ENCODE data around the gene HLA-B.

HLA-B gene

DNA sequence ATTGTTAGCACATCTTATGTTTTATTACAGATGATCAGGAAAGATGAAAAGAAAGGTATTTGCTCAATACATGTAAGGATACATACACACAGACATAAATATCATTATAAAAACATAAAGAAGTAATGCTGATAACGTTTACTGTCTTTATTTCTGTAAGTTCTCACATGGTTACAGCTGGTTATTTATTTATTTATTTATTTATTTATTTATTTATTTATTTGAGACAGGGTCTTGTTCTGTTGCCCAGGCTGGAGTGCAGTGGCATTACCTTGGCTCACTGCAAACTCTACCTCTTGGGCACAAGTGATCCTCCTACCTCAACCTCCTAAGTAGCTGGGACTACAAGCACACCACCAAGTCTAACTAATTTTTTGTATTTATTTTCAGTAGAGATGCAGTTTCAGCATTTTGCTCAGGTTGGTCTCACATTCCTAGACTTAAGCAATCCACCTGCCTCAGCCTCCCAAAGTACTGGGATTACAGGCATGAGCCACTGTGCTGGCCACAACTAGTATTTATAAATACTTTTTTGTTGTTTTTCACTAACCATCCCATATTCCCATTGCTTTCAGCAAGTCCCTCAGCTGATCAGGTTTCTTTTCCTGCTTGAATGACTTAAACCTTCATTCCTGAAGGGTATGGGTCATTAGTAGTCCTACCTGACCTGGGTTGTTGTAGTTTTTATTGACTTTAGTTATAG, 35.8 kb downstream of the HLA-B start:
- CTCF ChIA-PET, result no interaction called here
- no peak for TF ChIP-seq FOXM1 (IDR thresholded peaks at IDR 0.05; ENCODE audit: borderline replicate concordance)
- no peak for TF ChIP-seq SP1 (IDR thresholded peaks at IDR 0.05)
- no peak for TF ChIP-seq SUZ12 (IDR thresholded peaks at IDR 0.05)
- no peak for TF ChIP-seq CTBP1 (IDR thresholded peaks at IDR 0.05; ENCODE audit: borderline replicate concordance)
- no peak for TF ChIP-seq ARNT (IDR thresholded peaks at IDR 0.05)
- TF ChIP-seq L3MBTL2 (conservative IDR thresholded peaks at IDR 0.05), result no peak
- TF ChIP-seq FOXK2 (IDR thresholded peaks at IDR 0.05), result no peak
- TF ChIP-seq, protein P1, sequence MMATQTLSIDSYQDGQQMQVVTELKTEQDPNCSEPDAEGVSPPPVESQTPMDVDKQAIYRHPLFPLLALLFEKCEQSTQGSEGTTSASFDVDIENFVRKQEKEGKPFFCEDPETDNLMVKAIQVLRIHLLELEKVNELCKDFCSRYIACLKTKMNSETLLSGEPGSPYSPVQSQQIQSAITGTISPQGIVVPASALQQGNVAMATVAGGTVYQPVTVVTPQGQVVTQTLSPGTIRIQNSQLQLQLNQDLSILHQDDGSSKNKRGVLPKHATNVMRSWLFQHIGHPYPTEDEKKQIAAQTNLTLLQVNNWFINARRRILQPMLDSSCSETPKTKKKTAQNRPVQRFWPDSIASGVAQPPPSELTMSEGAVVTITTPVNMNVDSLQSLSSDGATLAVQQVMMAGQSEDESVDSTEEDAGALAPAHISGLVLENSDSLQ (IDR thresholded peaks at IDR 0.05), result no peak
- TF ChIP-seq LEF1 (IDR thresholded peaks at IDR 0.05; ENCODE audit: borderline replicate concordance), result no peak
- no peak for TF ChIP-seq ZNF384 (IDR thresholded peaks at IDR 0.05)
- TF ChIP-seq BHLHE40 (IDR thresholded peaks at IDR 0.05; ENCODE audit: borderline replicate concordance), result no peak
- no peak for TF ChIP-seq TARDBP (IDR thresholded peaks at IDR 0.05)
- no peak for TF ChIP-seq HDGF (IDR thresholded peaks at IDR 0.05; ENCODE audit: borderline replicate concordance)
- no peak for TF ChIP-seq NFRKB (IDR thresholded peaks at IDR 0.05)
- no peak for TF ChIP-seq FOXA1 (IDR thresholded peaks at IDR 0.05)
- TF ChIP-seq ELF4 (IDR thresholded peaks at IDR 0.05), result no peak
- no peak for DNase-seq (ENCODE audit: extremely low spot score)
- POLR2A ChIA-PET, result no interaction called here

DNA sequence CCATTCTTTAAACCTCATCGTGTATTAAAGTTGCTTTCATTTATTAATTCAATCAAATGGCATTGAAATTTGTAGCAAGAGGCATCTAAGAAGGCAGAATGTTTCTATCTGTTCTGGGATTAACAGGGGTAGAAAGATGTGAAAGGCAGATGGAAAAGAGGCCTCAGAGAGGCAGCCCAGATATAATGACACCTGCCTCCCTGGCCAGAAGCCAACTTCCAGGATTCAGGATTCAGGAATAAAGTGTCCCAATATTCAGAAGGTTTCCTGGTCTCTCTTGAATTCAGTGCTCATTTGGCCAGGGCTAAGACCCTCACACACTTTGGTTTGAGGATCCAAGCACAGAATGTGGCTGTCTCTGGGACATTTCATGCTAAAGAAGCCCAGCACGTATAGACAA, 39.9 kb downstream of the HLA-B start:
- CTCF ChIA-PET, result no interaction called here
- POLR2A ChIA-PET, result no interaction called here
- DNase-seq (ENCODE audit: extremely low spot score), result no peak
- TF ChIP-seq ELF4 (IDR thresholded peaks at IDR 0.05) (no peak), FOXA1 (IDR thresholded peaks at IDR 0.05) (no peak)

DNA sequence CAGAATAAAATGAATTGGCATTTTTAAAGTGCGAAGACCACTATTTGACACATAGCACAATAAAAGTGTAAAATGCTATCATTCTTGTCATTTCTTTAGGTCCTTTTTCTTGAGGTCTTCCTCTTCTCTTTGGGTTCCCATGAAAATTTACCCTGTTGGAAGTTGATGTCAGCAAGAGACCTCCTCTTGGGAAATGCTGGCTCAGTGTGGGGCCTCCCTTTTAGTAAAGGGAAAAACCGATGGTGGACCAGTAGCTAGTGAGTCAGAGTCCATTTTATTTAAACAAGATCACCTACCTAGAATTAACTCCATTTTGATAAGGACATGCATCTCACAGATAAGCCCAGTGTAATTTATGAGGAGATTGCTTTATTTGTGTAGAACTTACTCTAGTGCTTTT, 47.3 kb downstream of the HLA-B start:
- ChIA-PET POLR2A (no interaction called here), CTCF (no interaction called here)
- DNase-seq (ENCODE audit: extremely low spot score), result no peak
- TF ChIP-seq LEF1 (IDR thresholded peaks at IDR 0.05; ENCODE audit: borderline replicate concordance) (no peak), HDGF (IDR thresholded peaks at IDR 0.05; ENCODE audit: borderline replicate concordance) (no peak), FOXM1 (IDR thresholded peaks at IDR 0.05; ENCODE audit: borderline replicate concordance) (no peak), TARDBP (IDR thresholded peaks at IDR 0.05) (no peak), SP1 (IDR thresholded peaks at IDR 0.05) (no peak), ARNT (IDR thresholded peaks at IDR 0.05) (no peak), ZNF384 (IDR thresholded peaks at IDR 0.05) (no peak), SUZ12 (IDR thresholded peaks at IDR 0.05) (no peak)

DNA sequence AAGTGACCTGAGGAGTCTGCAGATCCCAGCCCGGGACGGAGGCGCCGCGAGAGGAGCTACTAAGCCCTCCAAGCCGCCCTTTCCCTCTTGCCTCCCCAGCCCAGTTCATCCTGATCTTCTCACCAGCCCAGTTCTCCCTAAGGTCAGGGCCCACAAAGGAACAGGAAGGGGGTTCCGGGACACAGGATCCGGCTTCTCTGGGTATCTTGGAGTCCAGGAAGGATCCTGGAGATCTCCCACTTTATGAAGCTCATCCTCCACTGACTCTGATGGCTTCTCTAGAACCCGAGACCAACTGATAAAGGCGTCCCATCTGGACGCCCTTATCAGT, 48.2 kb downstream of the HLA-B start:
- no peak for DNase-seq (ENCODE audit: extremely low spot score)
- no peak for TF ChIP-seq ZNF384 (IDR thresholded peaks at IDR 0.05)
- no peak for TF ChIP-seq SP1 (IDR thresholded peaks at IDR 0.05)
- TF ChIP-seq CTBP1 (IDR thresholded peaks at IDR 0.05; ENCODE audit: borderline replicate concordance), result no peak
- no peak for TF ChIP-seq FOXK2 (IDR thresholded peaks at IDR 0.05)
- TF ChIP-seq SUZ12 (IDR thresholded peaks at IDR 0.05), result no peak
- no peak for TF ChIP-seq BHLHE40 (IDR thresholded peaks at IDR 0.05; ENCODE audit: borderline replicate concordance)
- TF ChIP-seq, protein P1 (IDR thresholded peaks at IDR 0.05), result no peak
- CTCF ChIA-PET, result interaction anchor here (0.6 kb wide), 1 partner anchor 468 kb away, joined by 3 read pairs; no protein-coding TSS in a partner anchor
- POLR2A ChIA-PET, result no interaction called here

DNA sequence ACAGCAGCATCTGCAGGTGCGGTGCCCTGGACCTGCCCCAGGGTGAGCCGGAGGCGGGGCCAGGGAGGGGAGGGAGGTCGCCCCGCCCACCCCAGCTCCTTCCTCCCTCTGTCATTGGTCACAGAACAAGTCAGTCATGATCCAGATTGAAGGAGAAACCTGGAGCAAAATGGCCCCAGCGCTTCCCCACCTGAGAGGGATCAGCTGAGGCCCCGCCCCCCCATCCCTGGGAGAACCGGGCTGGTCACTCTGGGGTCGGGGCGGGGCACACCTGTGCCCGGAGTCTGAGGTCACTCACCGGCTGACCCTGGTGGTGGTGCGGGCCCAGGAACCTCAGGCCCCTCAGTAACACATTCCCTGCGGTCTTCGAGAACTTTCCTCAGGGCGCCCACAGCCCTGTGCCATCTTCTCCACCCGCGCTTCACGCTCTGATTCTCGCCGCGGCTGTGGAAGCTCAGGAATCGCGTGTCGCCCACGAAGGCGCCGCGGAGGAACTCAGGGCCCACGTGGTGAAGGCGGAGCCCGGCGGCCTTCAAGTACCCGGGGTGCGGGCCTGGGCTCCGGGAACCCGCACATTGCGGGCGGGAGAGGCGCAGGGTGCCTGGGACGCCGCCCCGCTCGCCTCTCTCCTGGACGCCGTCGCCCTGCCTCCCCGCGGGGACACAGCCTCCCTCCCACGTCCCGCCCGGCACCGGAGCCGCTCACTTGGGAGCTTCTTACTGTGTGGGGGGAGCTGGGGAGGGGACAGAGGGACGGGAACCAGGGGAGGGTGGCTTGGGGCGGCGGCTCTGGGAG, 48.7 kb downstream of the HLA-B start:
- POLR2A ChIA-PET, result no interaction called here
- no peak for TF ChIP-seq FOXA1 (IDR thresholded peaks at IDR 0.05)
- TF ChIP-seq, protein P1 (IDR thresholded peaks at IDR 0.05), result peak; percentile 45
- TF ChIP-seq ARNT (IDR thresholded peaks at IDR 0.05), result no peak
- DNase-seq (ENCODE audit: extremely low spot score), result no peak
- CTCF ChIA-PET, result interaction anchor here (0.6 kb wide), 1 partner anchor 467 kb away, joined by 3 read pairs; no protein-coding TSS in a partner anchor

DNA sequence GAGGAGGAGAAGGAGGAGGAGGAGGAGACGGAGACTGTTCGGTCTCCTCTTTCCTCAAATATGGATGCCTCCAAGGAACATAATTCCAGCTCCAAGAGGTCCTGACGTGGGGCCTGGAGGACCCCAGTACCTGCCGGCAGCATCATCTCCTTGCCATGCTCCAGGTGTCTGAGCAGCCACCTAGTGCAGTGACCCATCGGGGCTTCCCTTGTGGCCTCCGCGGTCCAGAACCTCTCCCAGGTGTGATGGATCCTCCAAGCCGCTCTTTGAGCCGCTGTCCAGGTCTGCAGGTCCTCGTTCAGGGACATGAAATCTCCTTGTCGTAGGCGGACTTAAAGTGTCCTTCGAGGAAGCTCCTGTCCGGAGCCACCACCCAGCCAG, 49.3 kb downstream of the HLA-B start:
- TF ChIP-seq L3MBTL2 (conservative IDR thresholded peaks at IDR 0.05) (no peak), TARDBP (IDR thresholded peaks at IDR 0.05) (no peak), ELF4 (IDR thresholded peaks at IDR 0.05) (no peak), FOXK2 (IDR thresholded peaks at IDR 0.05) (no peak), BHLHE40 (IDR thresholded peaks at IDR 0.05; ENCODE audit: borderline replicate concordance) (no peak)
- CTCF ChIA-PET, result no interaction called here
- no peak for DNase-seq (ENCODE audit: extremely low spot score)
- POLR2A ChIA-PET, result no interaction called here

DNA sequence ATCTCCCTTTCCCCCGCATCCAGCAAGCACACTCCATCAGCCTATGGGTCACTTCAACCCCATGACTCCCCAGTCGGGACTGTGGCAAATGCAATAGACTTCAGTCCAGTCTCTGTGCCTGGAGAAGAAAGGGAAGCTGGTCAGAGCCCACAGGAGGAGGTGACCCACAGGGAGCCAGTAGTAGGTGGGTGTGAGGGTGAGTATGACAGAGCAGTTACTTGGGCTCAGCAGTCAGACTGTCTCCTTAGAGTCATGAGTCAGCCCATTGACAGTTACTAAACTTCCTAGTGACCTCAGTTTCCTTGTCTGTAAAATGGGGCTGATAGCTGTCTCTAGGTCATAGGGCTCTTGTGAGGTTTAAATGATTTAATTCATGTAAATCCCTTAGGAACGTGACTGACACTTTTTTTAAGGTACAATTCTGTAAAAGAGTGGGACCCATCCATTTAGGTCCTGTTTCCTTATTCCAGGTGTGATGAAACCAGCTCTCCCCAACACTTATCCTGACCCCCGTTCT, 51.2 kb downstream of the HLA-B start:
- POLR2A ChIA-PET, result no interaction called here
- CTCF ChIA-PET, result no interaction called here
- TF ChIP-seq ZNF384 (IDR thresholded peaks at IDR 0.05) (no peak), FOXK2 (IDR thresholded peaks at IDR 0.05) (no peak), ARNT (IDR thresholded peaks at IDR 0.05) (no peak), L3MBTL2 (conservative IDR thresholded peaks at IDR 0.05) (no peak), FOXM1 (IDR thresholded peaks at IDR 0.05; ENCODE audit: borderline replicate concordance) (no peak), BHLHE40 (IDR thresholded peaks at IDR 0.05; ENCODE audit: borderline replicate concordance) (no peak), FOXA1 (IDR thresholded peaks at IDR 0.05) (no peak), SUZ12 (IDR thresholded peaks at IDR 0.05) (no peak)
- DNase-seq (ENCODE audit: extremely low spot score), result no peak
